GM19328 (cell line): ENCODE results near the gene BDH1.

Experiments
- ATAC-seq: cut with Tn5 transposase; IDR thresholded peaks from one replicate; pipeline ENCODE4 v1.9.1; 2021; ENCODE audit warnings: mild to moderate bottlenecking, moderate library complexity; ENCODE audit not compliant: unreplicated experiment

Gene BDH1

DNA sequence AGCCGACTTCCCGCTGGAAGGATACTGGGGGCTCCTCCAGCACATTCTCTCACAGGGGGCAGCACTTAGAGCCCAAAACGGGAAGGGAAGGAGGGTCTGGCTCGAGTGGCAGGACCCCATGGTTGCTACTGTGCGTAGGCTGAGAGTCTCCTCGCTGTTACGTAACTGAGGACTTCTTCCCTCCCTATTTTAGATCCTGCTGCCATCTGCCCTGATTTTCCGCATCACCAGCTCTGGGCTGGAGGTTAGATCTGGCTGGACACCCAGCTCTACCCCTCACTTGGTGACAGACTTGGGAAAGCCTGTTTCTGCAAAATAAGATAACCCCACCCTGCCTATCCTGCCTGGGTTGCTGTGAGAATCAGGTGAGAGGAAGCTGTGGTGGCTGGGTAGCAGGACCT, 47.7 kb downstream of the BDH1 start:
- no peak for ATAC-seq

DNA sequence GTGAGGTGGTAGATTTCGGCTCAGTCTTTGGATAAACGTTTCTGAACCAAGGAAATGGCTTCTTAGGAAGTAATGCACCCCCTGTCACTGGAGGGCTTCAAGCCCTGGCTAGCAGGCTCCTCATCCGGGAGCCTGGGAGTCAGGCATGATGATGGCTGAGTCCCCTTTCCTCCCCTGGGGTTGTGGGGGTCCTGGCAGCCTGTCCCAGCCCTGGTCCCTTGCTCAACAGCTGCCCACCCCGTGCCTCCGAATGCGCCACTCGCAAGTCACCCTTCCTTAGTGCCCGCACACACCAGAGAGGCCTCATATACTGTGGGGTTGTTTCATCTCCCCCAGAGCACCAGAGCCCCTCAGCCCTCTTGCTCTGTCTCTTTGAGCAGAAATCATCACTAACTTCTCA, 48.2 kb downstream of the BDH1 start:
- ATAC-seq: no peak

DNA sequence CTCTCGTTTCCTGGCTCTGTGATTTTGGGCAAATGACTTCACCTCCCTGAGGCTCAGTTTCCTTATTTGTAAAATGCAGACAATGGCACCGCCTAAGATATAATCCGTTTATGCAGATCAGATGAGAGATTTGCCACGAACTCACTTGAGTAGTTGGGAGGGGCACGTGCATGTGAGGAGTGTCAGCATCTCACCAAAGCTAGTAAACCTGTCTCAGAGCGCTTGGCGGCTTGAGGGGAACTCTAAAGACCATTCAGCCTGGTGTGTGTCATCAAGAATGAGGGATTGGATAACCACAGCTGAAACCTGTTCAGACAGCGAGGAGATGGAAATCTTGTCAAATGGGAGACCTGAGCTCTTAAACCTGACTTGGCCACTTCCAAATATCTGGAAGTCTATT, 48.7 kb downstream of the BDH1 start:
- ATAC-seq: no peak

DNA sequence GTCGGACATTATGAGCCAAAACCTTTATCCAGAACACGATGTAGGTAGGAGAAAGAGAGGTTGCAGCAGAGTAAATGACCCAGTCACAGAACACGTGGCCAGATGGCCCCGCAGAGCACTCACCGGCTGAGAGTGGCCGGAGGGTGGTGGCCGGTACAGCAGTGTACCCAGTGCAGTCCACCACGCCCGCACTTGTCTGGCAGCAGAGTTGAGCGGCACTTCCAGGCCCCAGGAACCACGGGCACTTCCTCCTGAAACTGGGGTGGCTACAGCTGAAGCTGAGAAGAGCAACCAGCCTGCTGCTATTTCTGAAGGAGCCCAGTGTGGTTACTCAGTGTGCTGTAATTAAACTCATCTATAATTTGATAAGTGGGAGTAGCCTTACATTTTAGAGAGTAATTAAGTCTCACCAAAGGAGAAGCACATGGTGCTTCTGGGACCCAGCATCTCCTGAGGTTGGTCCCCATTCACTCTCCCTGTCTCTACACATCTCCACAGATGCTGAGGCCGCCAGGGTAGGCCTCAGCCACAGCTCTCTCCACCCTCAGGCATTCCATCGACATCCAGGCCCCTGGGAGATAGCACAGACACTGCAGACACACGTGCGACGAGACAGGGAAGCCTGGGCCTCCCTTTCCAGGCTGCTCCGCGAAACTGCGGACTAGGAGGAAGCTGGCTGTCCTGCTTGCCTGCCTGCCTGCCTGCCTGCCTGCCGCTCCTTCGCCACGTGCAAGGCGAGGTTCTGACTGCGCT, 49.8 kb downstream of the BDH1 start:
- ATAC-seq: no peak

DNA sequence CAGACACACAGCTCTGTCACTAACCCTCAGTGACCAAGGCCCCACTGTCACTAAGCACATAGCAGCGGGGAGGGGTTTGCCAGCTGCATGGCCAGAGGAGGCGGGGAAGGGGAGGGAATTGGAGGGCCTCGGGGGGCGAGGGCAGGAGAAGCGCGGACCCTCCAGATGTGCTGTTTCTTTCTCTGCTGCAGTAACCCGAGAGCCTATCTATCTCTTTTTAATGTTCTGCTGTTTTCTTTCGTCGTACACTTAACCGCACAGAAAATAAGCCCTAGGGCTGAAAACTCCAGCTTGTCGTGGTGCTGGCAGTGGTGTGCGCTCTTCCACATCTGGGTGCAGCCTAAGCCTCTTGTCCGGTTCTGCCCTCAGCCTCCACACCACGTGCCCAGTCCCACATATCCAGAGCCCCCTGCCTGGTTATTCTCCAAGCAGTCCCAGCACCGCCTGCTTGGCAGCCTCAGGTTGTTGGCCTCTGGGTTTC, 51.1 kb downstream of the BDH1 start:
- ATAC-seq: no peak

DNA sequence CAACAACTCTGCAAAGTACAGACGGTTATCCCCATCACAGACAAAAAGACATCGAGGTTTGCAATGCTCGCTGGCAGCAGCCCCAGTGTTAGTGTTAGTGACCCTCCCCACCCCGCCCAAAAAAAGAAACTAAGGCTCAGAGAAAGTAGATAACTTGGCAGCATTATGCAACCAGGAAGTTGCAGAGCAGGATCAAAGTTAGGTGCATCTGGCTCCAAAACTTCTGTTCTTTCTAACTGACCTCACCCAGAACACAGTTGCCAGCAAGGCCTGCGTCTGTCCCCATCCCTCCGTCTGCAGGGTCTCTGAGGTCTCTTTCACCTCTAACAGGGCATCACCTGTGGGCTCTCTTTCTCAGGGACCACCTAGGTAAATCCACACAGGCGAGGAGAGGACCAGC, 51.5 kb downstream of the BDH1 start:
- ATAC-seq: no peak

DNA sequence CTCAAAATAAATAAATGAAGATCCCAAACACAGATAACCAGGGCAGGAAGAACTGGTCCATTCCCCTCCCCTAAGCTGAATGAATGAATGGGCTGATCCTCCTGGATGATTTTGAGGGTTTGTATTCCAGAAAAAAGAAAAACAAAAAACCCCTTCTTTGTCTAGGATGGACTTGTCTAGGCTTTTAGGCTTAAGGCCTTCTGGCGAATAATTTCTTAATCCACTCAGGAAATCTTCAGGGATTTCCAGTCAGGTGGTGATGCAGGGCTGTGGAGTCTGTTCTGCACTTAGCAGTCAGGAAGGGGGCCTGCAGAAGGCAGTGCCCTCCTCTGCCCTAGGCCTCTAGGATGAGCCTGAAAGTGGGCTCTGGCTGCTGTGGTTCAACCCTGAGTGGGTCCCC, 52.1 kb downstream of the BDH1 start:
- ATAC-seq: no peak

DNA sequence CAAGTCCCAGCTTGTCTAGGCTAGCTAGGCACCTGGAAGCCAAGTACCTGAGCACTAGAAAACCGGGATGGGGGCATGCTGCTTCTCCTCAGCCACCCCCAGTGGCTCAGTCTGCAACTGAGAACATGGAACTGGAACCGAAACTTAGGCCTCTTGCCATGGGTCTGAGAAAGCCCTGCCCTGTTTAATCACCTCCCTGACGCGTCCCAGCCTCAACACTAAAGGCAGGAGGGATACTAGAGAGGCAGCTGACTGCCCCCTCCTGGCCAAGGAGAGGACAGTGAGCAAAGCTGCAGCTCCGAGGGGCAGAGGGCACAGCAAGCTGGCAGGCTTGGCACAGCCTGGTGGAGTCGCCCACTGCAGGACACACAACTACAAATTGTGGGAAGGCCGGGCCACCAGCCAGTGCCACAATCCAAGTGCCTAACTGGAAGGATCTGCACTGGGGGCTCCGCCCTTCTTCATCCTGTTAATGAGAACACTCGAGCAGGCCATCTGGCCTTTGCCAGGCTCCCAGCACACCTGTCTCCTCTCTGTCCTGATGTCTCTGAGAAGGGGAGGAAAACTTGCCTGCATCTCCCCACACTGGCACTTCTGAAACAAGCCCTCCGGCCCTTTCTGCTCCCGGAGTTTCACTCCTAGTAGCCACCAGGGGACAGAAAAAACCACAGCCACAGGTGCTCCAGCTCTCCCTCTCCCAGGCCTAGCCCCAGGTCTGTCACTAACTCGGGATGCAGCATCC, 53.7 kb downstream of the BDH1 start:
- no peak for ATAC-seq

DNA sequence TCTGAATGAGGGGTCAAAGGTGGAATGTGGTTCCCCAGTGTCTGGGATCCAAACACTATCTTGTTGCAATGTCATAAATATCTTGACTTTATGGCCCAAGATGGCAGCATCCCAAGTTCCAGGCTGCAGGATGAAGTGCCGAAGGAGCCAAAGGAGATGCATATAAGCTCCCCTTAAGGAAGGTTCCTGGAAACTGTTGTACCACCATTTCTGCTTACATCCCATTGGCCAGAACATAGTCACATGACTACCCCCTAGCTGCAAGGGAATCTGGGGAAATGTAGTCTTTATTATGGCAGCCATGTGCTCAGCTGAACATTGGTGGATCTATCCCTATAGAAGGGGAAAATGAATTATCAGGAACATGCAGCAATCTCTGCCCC, 54.3 kb downstream of the BDH1 start:
- ATAC-seq: no peak

DNA sequence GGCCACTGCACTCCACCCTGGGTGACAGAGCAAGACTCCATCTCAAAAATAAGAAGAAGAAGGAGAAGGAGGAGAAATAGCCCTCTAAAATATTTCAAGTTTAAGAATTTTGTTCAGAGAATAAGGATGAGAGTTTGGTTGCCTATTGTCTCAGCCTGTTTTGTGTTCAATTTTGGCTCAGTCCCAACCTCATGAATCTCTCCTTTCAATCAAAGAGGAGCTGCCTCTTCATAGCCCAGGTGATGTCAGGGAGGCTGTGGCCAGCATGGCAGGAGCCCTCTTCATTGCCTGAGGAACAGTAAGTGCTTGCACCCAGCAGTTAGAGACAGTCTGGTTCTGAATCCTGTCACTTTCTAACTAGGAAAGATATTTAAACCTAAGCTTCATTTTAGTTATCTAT, 55.0 kb downstream of the BDH1 start:
- ATAC-seq: no peak

DNA sequence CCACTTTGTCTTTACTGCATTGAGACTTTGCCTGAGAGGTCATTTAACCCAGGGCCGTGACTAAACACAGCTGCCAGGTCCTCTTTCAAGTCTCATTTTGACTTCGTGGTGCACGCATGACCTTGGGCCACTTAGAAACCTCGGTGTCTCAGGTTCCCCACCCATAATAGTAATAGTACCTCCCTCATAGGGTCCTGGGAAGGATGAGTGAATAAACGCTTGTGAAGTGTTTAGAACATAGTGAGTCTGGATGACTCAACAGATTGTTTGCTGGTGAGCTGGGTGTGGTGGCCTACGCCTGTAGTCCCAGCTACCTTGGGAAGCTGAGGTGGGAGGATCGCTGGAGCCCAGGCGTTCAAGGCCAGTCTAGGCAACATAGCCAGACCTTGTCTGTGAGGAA, 56.3 kb downstream of the BDH1 start:
- no peak for ATAC-seq

DNA sequence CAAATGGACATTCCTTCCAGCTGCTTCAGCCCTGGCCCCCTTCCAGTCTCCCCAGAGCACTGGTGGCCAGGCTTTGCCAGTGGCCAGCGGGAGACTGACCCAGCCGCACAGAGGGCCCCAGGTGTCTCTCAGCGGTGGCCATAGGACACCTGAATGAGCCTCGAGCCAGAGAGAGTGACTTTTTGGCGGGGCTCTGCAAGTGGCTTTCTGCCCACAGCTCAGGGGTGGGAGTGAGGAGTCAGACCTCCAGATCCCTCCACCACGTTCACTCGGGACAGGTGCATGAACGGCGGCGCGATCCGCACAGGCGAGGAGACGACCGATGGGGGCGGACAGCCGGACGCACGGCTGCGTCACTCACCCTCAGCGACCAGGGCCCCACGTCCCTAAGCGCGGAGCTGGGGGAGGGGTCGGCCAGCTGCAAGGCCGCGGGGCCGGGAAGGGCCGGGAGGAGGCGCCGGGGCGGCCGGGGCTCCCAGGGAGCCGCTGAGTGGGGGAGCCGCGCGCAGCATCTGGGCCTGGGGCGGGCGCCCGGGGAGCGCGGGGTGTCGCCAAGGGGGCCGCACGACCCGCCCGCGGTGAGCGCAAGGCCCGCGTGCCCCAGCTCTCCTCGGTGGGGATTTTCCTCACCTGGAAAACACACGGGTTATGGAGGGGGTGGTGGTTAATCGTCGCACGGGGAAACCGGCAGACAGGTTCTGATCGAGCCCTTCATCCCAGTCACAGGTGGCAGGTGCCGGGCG, 57.1 kb downstream of the BDH1 start:
- no peak for ATAC-seq

DNA sequence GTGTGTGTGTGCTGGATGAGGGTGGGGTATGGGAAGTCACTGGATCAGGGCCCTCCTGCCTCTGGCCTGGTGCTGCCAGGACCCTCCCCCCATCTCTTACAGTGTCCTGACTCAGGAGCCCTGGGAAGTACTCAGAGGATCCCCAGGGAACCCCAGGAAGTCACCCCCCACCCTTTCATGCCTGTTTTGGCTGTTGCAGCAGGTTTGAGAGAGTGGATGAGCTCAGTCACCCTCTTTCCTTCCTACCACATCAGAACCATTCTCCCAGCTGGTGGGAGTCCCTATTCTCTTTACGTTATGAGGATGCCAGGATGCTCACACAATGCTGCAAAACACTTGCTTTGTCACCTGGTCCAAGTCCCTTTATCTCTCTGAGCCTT, 59.0 kb downstream of the BDH1 start:
- no peak for ATAC-seq

DNA sequence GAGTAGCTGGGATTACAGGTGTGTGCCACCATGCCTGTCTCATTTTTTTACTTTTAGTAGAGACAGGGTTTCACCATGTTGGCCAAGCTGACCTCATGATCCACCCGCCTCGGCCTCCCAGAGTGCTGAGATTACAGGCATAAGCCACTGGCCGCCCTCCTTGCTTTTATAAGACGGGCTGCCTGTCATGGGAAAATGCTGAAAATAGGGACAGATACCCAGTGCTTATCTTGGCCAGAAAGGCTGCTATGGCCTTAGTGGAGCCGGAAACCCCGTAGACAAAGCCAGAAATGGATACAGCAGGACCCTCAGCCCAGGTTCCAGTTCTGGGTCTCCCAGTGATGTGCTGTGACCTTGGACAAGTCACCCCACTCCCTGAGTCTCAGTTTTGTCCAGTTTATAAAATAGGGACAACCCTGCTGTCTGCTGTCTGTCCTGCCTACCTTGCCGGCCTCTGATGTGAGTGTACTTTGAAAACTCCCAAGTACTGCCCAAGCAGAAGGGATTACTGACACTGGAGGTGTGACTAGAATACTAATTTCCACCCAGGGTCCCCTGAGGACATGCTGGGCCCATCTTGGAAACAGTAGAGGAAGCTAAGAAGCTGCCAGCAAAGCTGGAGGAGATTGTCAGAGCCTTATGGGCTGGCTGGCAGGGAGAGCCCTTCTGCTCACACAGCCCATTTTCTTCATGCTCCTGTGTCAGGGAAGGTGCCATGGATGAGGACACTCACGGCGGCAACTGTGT, 59.6 kb downstream of the BDH1 start:
- ATAC-seq: no peak

DNA sequence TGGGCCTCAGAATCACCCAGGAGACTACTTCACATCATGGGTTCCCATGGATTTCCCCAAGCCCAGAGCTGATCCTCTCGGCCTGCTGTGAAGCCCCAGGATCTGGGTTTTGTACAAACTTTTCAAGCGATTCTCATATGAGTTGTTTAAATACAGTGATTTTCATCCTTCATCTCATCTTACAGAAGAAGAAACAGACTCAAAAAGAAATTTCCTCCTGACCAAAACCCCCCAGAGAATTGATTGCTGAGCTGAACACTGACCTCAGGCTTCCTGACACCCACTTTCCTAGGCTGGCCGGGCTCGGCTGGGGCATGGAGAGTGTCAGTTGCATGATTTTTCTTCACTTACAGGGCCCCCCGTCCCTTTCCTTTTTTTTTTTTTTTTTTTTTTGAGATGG, 60.3 kb downstream of the BDH1 start:
- no peak for ATAC-seq

DNA sequence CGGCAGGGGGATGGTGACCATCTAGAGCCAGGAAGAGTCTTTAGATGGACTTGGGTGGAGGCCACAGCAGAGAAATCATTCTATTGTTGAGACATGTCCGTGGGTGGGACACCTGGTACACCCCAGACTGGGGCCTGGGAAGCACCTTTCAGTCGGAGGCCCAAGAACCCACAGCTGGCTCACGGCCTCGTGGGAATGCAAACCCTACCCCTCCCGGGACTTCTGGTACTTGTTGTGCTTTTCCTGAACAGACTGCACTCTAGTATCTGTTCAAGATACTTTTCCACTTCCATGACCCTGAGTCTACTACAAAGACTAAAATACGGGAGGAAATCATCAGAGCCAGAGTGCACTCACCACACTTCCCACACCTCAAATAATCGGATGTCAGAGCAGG, 60.7 kb downstream of the BDH1 start:
- no peak for ATAC-seq

DNA sequence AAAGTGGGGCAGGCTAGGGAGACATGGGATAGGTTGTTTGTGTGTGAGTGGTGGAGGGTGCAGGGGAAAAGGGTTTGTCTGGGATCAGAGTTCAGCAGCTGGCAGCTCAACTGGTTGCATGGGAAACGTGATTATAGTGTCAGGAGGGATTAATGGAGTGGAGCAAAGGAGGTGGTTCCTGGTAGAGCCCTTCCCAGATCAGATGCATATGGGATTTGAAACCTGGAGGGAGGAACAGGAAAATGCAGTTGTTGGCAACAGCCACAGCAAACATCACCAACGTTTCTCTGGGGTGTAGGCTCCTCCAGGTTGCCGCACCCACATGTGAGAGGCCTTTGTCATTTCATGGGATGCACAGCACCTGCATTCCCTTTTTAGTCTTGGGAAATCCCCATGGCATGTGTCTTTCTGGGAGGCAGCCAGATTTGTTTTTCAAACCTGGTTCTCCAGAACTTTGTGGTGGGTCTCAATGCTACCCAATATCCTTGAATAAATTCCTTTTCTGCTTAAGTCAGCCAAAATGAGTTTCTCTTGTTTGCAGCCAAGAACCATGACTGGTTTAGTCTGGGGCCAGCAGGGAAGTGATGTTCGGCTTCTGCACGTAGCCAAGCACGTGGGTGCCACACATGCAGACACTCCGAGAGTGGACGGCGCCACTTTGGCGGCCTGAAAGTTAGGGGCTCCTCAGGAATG, 61.3 kb downstream of the BDH1 start:
- no peak for ATAC-seq

DNA sequence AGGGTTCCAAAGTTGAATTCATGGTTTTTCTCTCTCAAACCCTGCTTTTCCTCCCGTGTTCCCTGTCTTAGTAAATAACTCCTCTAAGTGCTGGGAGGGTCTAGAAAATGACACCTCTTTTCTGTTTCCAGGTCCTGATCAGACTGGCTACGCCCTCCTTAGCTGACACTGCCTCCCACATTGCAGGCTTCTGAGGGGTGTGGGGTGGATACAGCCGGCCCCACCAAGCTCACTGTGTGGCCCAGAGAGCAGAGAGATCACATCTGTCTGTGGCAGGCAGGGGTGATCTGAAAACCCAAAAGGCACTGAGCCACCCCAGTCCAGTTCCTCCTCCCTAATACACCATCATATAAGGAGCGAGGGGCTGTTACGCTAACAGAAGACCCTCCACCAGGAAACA, 62.7 kb downstream of the BDH1 start:
- no peak for ATAC-seq

DNA sequence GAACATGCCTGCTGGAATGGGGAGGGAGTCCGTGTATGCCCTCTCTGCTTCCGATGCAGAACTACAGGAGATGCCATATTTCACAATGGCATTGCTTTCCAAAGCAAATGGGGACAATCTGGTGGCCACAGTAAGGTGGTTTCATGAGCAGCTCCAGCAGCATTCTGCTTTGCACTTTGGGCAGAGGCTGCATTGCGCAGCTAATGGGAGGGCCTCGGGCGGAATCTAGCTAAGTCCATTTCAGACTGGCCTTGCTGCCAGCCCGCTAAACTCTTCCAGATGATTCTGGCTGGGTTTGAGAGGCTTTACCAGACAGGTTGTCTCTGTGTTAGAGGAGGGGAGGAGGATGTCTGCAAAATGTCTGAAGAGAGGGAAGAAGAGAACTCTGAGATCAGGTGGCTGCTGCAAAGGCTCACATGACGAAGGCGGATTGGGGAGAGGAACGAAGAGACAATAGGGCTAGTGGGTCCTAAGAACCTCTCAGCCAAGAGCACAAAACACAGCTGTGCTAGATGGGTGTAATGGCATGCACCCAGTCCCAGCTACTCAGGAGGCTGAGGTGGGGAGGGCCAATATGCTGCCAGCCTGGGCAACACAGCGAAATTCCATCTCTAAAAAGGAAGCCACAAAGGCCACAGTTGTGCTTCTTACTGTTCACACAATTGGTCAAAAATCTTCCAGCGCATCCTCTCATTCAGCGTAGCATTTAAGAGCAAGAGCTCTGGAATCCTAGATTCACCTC, 63.7 kb downstream of the BDH1 start:
- ATAC-seq: no peak

DNA sequence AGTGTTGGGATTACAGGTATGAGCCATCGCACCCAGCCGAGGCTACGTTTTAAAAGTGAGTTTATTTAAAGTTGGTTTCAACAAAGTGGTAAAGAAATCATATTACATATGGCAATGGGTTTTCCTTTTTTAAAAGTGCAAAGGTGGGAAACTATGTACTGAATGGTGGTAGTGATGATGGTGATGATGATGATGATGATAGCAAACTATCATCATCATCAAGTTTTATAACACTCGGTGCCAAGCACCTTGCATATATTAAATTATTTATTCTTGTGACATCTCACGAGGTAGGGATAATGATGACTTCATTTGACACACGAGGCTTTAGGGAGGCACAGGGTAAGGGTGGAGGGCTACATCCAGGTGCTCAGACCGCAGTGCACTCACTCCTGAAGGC, 64.3 kb downstream of the BDH1 start:
- ATAC-seq: no peak
